Spleen (tissue), 11 donors: Measurements from ENCODE around the gene NHP2. TPM values are rescaled to one million over a fixed set of nuclear protein-coding genes. Genes with fewer than 3 reads are reported as not detected.

Experiments used
- DNase-seq: peaks from one replicate; pipeline ENCODE4 v3.0.0-alpha.2; 2020
- H3K27ac ChIP-seq, 8 donors: fragments of 200-600 bp; sonication (generic) in 7 of 8; 1 replicate in 4 of 8; 2 replicates in 4 of 8; pipeline versions ENCODE4 v1.5.0 to v1.8.0; 2016 to 2021; ENCODE audit warnings: inconsistent platforms in 4 of 8, mild to moderate bottlenecking in 4 of 8, moderate library complexity in 1 of 8
- H3K27me3 ChIP-seq, 7 donors: fragments of 200-600 bp; sonication (generic) in 6 of 7; replicated peaks in 1 of 7; 1 replicate in 4 of 7; 2 replicates in 3 of 7; pipeline versions ENCODE4 v1.5.0 to v1.8.0; 2016 to 2021; ENCODE audit warnings: inconsistent platforms in 3 of 7, mild to moderate bottlenecking in 1 of 7
- H3K36me3 ChIP-seq, 6 donors: fragments of 200-600 bp; sonication (generic) in 5 of 6; 1 replicate in 4 of 6; 2 replicates in 2 of 6; pipeline versions ENCODE4 v1.5.0 to v1.8.0; 2016 to 2021; ENCODE audit warnings: inconsistent platforms in 2 of 6
- H3K4me1 ChIP-seq, 6 donors: fragments of 200-600 bp; sonication (generic) in 5 of 6; 1 replicate in 3 of 6; 2 replicates in 3 of 6; pipeline versions ENCODE4 v1.5.0 to v1.8.0; 2016 to 2021; ENCODE audit warnings: inconsistent platforms in 3 of 6
- H3K4me3 ChIP-seq, 8 donors: fragments of 200-600 bp; sonication (generic) in 7 of 8; 1 replicate in 4 of 8; 2 replicates in 4 of 8; pipeline versions ENCODE4 v1.5.0 to v1.8.0; 2016 to 2021; ENCODE audit warnings: inconsistent platforms in 4 of 8, mild to moderate bottlenecking in 4 of 8, moderate library complexity in 2 of 8
- H3K9me3 ChIP-seq, 8 donors: fragments of 200-600 bp; sonication (generic) in 7 of 8; 1 replicate in 4 of 8; 2 replicates in 4 of 8; pipeline versions ENCODE4 v1.5.0 to v1.8.0; 2016 to 2021; ENCODE audit warnings: inconsistent platforms in 4 of 8
- CTCF ChIP-seq, 11 experiments: fragments of 200-600 bp in 7 of 11; fragments of 450-650 bp in 4 of 11; sonication (generic) in 4 of 11; IDR thresholded peaks in 8 of 11; conservative IDR thresholded peaks in 3 of 11; 1 replicate in 7 of 11; 2 replicates in 4 of 11; pipeline versions ENCODE4 v1.4.0 to v1.8.0; 2016 to 2021; ENCODE audit warnings: antibody characterized with exemption in 11 of 11, inconsistent platforms in 4 of 11, mild to moderate bottlenecking in 1 of 11
- POLR2A ChIP-seq, 3 donors: fragments of 450-650 bp; IDR thresholded peaks; one replicate each; pipeline ENCODE4 v1.5.1; 2017; ENCODE audit warnings: antibody characterized with exemption in 3 of 3, mild to moderate bottlenecking in 1 of 3
- POLR2AphosphoS5 ChIP-seq, 3 donors: sonication (generic); formaldehyde crosslinking; IDR thresholded peaks; one replicate each; pipeline ENCODE4 v1.5.1; 2017; ENCODE audit warnings: antibody characterized with exemption in 3 of 3
- WGBS, 5 donors: extraction: QIAGEN DNeasy Blood & Tissue Kit in 3 of 5; methylation state at CpG; one replicate each; pipeline versions ENCODE4 v1.1.5 to v1.1.7; 2013 to 2018; 5-methylcytosine and 5-hydroxymethylcytosine counted together
- intact Hi-C: fragments of 100-400 bp; cut with DNase I; formaldehyde crosslinking; loops from one replicate; pipeline ENCODE4 v1.15.0; 2023; ENCODE audit warnings: low total_unique reads
- polyA plus RNA-seq, 3 donors: library from polyadenylated mRNA; stranded (reverse); fragments of 200-250 nt; gene quantifications; one replicate each; pipeline ENCODE4 v1.2.1, GENCODE V29; 2013
- total RNA-seq, 7 donors: library from RNA; depleted of rRNA in 3 of 7; stranded (reverse); fragments of >200 nt in 3 of 7; fragmentation: NEBNext Ultra II Directional in 4 of 7; extraction: Animal tissue kit (Norgen Biotek cat#: 25700) in 4 of 7; gene quantifications; one replicate each; pipeline versions ENCODE4 v1.1.0 to v1.2.1, GENCODE V29; 2016 to 2021
- donor health status: healthy with polysubstance abuse.
- donor health status: DM: no; HTN: no; CAD: no; lungs with moderate emphysema.
- donor health status: DM: no; HTN: no; CAD: no.
- donor health status: Bipolar disorder and iron deficiency.
- donor health status: healthy.
- donor health status: DM: no; HTN: no; CAD: no.
- donor health status: DM: yes; HTN: yes; CAD: no.

Gene NHP2
- total and polyA plus RNA-seq, 10 donors = 53.7 to 162 (median 98.2) TPM

GRCh38 chr5:178142642-178143041 lies 11.0 kb downstream of the NHP2 start:
- Histone ChIP-seq H3K27me3 (no peaks in the 10 kb centered on the region), H3K4me1 (peaks cover 0 to 8% (median 0%) of the 10 kb centered on the region in 6 donors), H3K9me3 (no peaks in the 10 kb centered on the region), H3K4me3 (no peak overlapping the region), H3K36me3 (peaks cover 0 to 100% (median 69%) of the 10 kb centered on the region in 6 donors), H3K27ac (no peak overlapping the region)
- TF ChIP-seq POLR2AphosphoS5 (IDR thresholded peaks at IDR 0.05) (peak in 1 of 3 donors; percentile 58), CTCF (IDR thresholded peaks at IDR 0.05 in 8 of 11, conservative IDR thresholded peaks at IDR 0.05 in 3 of 11) (no peak)
- DNase-seq = no peak
- intact Hi-C loops = no loop called here
- 89 to 98% (median 95%) methylated on average over 20 of the region's 20 CpGs for WGBS, 5 donors

- WGBS, 5 donors = 95 to 98% (median 97%) methylated on average over 4 of the region's 4 CpGs
- H3K4me1 ChIP-seq = peaks cover 0 to 8% (median 0%) of the 10 kb centered on the region in 6 donors
- DNase-seq = no peak
- no peak overlapping the region for H3K27ac ChIP-seq
- intact Hi-C loops = no loop called here
- H3K4me3 ChIP-seq = no peak overlapping the region
- H3K36me3 ChIP-seq = peaks cover 0 to 100% (median 60%) of the 10 kb centered on the region in 6 donors
- no peaks in the 10 kb centered on the region for H3K9me3 ChIP-seq
- no peaks in the 10 kb centered on the region for H3K27me3 ChIP-seq
- TF ChIP-seq POLR2AphosphoS5 (IDR thresholded peaks at IDR 0.05) = no peak
- TF ChIP-seq CTCF (IDR thresholded peaks at IDR 0.05 in 8 of 11, conservative IDR thresholded peaks at IDR 0.05 in 3 of 11) = no peak
- TF ChIP-seq POLR2A (IDR thresholded peaks at IDR 0.05) = no peak
These were observed 12.1 kb downstream of the NHP2 start for GRCh38 chr5:178141550-178141949.

- H3K27ac ChIP-seq = no peak overlapping the region
- intact Hi-C loops = no loop called here
- H3K4me1 ChIP-seq = peaks cover 0 to 6% (median 0%) of the 10 kb centered on the region in 6 donors
- no peak overlapping the region for H3K4me3 ChIP-seq
- WGBS, 5 donors = 83 to 95% (median 93%) methylated on average over 11 to 12 of the region's 12 CpGs
- no peak for DNase-seq
- no peaks in the 10 kb centered on the region for H3K9me3 ChIP-seq
- peaks cover 0 to 100% (median 39%) of the 10 kb centered on the region in 6 donors for H3K36me3 ChIP-seq
- TF ChIP-seq POLR2AphosphoS5 (IDR thresholded peaks at IDR 0.05) (peak in 2 of 3 donors; percentile 27 to 54), CTCF (IDR thresholded peaks at IDR 0.05 in 8 of 11, conservative IDR thresholded peaks at IDR 0.05 in 3 of 11) (no peak)
- no peaks in the 10 kb centered on the region for H3K27me3 ChIP-seq
These were observed 15.7 kb downstream of the NHP2 start for GRCh38 chr5:178137991-178138390.

GRCh38 chr5:178136990-178137389 lies 16.7 kb downstream of the NHP2 start:
- H3K27me3 ChIP-seq = no peaks in the 10 kb centered on the region
- DNase-seq = no peak
- TF ChIP-seq POLR2AphosphoS5 (IDR thresholded peaks at IDR 0.05) (peak in 1 of 3 donors; percentile 8), POLR2A (IDR thresholded peaks at IDR 0.05) (no peak)
- no peaks in the 10 kb centered on the region for H3K9me3 ChIP-seq
- intact Hi-C loops = no loop called here
- H3K36me3 ChIP-seq = peaks cover 0 to 90% (median 29%) of the 10 kb centered on the region in 6 donors
- H3K27ac ChIP-seq = no peak overlapping the region
- WGBS, 5 donors = 83 to 91% (median 87%) methylated on average over 10 of the region's 10 CpGs
- H3K4me1 ChIP-seq = peaks cover 2 to 12% (median 5%) of the 10 kb centered on the region in 6 donors
- H3K4me3 ChIP-seq = no peak overlapping the region
